HG03342 (cell line): ENCODE measurements around the gene RNASET2.

Experiments
- ATAC-seq: cut with Tn5 transposase; IDR thresholded peaks from one replicate; pipeline ENCODE4 v1.9.1; 2021; ENCODE audit warnings: mild to moderate bottlenecking, moderate library complexity; ENCODE audit not compliant: unreplicated experiment

RNASET2 gene, protein sequence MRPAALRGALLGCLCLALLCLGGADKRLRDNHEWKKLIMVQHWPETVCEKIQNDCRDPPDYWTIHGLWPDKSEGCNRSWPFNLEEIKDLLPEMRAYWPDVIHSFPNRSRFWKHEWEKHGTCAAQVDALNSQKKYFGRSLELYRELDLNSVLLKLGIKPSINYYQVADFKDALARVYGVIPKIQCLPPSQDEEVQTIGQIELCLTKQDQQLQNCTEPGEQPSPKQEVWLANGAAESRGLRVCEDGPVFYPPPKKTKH

DNA sequence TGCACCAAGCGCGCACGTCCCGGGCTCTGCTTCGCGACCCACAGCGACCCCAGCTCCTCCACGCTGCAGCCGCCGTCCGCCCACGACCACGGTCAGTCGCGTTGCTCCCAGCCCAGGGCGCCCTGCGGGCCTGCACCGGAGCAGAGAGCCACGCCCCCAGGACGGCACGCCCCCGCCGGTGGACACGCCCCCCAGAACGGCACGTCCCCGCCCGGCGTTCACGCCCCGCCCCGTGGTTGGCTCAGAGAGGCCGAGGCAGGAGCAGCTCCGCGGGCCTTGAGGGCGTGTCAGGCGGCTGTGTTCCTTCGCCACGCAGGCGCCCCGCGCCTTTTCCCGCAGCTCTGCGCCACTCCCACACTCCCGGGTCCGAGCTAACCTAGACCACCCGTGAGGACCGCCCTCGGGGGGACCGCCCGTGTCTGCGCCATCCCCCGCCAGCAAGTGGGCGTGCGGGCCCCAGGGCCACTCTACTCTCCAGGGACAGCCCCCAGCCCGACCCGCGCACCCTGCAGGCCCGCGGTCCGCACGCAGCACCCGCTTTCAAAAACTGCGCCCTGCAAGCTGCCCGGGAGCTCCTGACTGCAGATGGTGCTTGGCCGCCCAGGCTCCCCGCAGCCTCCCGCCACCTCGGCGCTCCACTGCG, at the start of gene RNASET2:
Gene RNASET2 (minus strand): TSS at position 107 of the 643 bp plus-strand sequence. CDS start 368 bp downstream, outside the sequence.
- ATAC-seq: peak; percentile 71

DNA sequence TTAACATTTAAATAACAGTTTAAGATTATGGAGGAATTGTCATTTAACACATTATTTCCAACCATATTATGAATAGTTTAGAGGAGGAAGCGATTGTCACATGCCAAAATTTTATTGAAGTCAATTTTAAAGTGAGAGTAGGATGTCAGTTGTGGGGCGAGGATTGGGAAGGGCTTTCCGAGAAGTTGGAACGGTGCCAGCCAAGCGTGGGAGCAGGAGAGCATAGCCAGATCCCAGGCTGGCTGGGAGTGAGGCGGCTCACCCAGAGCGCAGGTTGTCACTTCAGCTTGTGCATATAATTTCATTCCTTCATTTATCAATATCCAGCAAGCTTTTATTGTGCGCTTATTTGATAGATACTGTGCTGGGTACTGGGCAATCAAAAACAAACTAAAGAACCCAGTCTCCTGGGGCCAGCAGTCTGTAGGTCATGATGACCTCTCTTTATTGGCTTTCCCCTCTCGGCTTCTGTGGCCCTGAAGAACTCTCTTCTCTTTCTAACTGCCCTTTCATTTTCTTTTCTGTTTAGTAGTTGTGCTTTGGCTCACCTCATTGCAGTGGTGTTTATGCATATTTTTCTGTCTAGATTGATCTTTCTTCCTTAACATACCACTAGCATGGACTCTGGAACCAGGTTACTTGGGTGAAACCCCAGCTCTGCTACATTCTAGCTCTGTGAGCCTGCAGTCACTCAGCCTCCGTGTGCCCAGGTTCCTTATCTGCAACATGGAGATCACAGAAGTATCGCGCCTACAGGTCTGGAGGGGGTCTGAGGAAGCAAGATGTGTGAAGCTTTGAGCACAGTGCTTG, 49.2 kb upstream of the RNASET2 start:
- no peak for ATAC-seq

DNA sequence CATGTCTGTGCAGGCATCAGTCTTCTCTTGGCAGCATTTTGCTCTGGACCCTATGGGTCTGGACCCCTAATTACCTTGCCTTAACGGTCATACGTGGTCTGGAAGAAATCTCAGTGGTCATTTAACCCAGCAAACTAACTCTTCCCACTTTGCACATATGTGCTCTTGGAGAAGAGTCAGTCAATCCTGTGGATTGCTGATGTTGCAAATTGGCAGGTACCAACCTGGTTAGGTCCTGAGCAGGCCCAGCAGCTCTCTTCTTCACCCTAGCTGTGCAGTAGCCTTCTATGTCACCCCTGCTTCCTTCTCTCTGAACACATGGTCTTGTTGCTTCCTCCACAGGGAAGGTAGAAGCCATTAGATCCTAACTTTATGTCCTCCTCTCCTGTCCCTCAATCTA, 44.4 kb upstream of the RNASET2 start:
- no peak for ATAC-seq

DNA sequence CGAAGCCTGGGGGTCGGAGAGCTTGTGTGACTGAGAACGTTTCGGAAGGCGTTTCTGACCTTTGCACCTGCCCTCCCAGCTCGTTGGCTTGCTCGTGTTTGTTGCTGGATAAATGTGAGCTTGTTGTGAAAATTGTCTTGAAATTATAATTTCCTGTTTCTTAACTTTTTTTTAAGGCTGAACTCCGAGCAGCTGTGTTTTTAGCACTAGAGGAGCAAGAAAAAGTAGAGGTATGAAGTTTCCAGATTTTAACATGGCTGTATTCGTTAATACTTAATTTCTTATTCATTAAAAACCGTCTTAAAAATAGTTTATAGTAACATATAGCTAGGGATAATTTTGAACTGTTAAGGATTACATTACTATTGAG, 43.5 kb upstream of the RNASET2 start:
- ATAC-seq: no peak

DNA sequence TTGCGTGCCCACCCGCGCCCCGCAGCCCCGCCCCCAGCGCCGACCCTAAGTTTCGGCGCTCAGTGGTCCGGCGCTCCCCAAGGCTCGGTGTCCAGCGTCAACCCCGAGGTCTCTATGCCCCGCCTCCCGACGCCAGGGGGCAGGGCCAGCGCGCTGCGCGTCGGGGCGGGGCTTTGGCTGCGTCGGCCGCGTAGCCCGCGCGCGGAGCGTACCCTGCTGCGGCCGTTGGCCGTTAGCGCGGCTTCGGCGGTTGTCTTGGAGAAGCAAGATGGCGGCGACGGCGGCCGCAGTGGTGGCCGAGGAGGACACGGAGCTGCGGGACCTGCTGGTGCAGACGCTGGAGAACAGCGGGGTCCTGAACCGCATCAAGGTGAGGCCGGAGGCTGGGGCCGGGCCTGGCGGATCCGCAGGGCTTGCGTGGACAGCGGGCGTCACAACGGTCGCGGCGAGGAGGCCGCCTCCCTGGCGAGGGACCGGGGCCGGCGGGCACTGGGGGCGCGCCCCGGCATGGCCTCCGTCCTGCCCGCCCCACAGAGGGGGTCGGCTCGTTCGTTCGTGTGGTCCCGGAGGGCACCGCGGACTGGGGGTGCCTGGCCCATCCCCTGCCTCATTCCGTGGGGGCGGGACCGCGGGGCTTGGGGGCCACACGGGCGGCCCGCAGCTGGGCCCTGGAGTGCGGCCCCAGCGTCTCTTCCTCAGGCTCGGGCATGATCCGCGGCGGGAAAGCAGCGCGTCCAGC, 43.0 kb upstream of the RNASET2 start, which contains the start of gene CEP43:
Gene CEP43 (plus strand): TSS at position 253 of the 739 bp plus-strand sequence. CDS start 16 bp downstream, at position 269.
- peak; percentile 90 for ATAC-seq

DNA sequence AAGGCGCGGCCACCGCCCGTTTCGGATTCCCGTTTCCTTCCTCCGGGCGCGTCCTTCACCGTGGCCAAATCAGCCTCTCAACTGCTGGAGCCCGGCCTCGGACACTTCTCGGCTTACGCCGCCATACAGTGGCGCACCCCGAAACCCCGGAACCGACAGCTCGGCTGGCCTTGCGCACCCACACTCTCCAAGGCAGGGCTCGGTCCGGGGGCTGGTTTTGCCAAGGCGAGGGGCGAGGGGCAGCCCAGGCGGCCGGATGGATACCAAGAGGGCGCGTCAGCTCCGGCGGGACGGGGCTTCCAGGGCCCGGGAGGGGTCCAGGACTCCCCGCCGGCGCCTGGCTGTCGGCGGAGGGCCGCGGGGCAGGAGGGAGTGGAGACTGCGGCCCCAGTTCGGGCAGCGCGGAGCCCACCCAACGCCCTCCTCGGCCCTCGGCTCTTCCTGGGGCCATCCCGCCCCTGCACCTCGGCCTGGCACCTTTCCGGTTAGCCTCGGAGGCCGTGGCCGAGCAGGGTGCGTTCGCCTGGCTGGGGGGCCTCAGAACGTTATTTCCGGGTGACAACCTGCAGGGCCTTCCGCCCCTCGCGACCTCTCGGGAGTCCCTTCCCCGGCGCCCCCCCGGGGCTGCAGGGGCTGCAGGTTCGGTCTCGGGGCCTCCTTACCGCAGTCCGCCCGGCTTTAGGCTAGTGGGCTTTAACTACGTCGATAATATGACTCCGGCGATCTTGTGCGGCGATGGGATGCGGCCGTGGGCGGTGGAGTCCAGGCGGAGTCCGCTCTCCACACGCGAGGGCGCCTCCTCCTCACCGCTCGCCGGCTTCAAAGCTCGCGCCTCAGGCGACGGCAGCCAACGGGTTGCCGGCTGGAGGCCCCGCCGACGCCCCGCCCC, 42.1 kb upstream of the RNASET2 start:
- peak; percentile 4 for ATAC-seq

DNA sequence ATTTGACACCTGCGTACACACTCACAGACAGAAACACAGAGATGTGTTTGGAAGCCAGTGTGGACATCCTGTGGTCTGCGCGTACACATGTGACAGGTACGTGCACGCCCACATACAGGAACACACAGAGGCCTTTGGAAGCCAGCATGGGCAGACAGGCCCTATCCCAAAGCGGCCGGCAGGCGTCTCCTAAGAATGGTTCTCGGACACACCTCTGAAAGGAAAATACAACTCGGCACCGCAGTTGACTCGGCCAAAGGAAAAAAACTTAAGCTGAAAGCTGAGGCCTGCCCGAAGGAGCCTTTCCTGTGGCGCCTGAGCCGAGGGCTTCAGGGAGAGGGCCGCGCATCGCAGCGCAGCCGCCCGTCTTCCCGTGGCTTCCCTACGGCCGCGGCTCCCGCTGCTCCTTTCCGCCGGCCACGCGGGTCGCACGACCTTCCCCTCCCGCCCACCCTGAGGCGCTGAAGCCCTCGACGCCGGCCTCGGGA, 41.5 kb upstream of the RNASET2 start:
- ATAC-seq: peak; percentile 24

DNA sequence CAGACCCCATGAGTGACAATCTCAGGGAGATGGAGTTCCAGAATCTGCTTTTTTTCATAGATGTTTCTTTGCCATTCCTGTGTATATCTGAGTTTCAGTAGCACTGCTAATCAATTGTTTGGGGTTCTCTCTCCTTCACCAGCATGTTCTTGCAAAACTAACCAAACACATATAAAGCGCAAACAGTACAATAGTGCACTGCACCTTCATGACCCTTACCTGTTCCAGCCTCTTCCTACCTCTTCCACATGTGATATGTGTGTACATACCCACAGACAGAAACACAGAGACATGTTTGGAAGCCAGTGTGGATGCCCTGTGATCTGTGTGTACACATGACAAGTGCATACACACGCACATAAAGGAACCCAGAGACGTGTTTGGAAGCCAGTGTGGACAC, 41.0 kb upstream of the RNASET2 start:
- no peak for ATAC-seq

DNA sequence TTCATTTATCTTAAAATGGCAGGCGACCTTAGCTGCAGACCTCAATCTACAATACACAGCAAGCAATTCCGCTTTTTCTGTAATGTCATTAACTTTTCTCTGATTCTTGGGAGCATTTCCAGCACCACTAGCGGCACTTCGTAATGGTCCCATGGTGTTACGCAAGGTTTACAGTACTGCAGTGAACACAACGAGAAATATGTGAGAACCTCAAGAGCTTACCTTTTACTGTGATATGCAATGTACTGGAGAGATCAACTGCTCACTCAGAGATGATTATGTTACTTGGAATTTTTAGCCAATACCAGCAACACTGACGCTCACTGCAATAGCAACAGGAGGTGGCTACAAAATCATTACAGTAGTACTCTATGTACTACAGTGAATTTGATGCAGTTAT, 40.1 kb upstream of the RNASET2 start:
- no peak for ATAC-seq

DNA sequence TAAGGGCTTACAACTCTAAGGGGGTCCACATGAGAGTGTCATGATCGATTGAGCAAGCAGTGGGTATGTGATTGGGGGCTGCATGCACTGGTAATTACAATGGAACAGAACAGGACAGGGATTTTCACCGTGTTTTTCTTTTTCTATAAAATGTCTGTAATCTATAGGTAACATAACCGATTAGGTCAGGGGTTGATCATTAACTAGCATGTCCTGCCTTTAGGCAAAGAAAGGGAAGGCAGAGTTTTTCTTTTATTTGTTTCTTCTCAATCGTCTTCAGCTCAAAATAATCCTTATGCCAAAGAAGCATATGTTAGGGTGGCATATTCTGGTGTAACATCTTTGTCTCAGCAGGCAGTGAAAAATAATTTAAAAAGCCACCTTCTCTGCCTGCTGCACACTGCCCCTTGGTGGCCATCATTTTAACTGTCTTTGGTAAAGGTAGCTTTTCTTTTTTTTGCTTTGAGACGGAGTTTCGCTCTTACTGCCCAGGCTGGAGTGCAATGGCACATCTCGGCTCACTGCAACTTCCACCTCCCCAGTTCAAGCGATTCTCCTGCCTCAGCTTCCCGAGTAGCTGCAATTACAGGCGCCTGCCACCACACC, 33.2 kb upstream of the RNASET2 start:
- ATAC-seq: peak; percentile 62

DNA sequence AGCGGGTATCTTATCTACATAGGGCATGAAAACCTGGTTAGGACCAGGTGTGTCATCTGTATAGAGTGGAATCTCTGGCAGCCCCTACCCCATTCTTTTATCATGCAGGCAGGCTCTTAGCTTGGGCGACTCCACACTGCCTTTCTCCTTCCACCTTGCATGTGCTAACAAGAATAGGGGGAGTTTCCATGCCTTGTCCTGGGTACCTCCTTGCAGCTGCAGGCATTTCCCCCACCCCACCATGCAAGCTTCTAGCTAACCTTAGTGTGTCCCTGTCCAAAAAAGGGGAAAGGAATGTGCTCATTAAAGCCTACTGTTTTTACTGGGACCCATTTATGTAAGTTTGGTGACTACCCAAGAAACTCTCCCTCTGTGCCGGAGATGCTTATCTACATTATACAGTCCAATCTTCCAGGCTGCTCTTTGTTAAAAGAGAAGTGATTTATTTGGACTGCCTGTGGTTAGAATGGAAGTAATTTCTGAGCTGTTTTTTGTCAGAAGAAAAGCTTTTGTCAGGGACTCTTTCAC, 32.4 kb upstream of the RNASET2 start:
- ATAC-seq: no peak

DNA sequence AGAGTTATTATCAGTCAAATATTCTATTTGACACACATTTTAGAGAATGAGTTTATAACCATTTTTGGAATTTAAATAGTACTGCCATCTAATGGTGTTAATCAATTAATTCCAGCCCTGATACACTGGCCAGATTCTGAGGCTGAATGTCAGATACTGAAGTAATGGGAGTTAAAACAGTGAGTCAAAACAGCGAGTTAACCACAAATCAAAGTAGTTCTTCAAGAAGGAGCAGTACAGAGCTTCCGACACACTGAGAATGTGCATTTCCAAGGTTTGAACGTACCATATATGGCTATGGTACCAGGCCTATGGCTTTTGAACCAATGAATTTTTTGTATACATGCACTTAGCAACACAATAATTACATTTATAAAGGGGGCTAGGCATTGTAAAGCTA, 31.6 kb upstream of the RNASET2 start:
- no peak for ATAC-seq

DNA sequence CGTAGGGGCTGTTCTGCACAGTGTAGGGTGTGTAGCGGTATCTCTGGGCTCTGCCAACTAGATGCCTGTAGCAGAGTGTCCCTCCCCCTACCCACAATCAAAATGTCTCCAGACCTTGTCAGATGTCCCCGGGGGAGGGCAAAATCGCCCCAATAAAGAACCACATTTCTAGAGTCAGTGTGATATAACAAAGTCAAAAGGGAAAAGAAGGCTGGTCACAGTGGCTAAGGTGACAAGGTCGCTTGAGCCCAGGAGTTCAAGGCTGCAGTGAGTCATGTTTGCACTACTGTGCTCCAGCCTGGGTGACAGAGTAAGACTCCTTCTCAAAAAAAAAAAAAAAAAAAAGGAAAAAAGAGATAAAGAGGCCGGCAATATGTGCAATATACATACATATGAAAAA, 31.1 kb upstream of the RNASET2 start:
- ATAC-seq: no peak

DNA sequence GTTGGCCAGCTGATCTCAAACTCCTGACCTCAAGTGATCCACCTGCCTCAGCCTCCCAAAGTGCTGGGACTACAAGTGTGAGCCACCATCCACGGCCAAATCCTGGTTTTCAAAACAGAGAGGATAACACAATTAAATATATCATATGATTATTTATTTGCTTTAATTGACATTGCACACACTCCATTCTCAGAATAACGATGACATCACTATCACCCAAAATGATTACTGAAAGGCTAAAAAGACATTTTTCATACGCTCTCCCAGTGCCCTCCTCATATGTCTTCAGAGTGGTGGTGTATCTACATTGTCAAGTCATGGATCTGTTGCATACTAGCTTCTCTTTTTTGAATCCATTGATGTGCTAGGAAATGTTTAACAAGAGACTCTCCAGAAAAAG, 24.4 kb upstream of the RNASET2 start:
- no peak for ATAC-seq

DNA sequence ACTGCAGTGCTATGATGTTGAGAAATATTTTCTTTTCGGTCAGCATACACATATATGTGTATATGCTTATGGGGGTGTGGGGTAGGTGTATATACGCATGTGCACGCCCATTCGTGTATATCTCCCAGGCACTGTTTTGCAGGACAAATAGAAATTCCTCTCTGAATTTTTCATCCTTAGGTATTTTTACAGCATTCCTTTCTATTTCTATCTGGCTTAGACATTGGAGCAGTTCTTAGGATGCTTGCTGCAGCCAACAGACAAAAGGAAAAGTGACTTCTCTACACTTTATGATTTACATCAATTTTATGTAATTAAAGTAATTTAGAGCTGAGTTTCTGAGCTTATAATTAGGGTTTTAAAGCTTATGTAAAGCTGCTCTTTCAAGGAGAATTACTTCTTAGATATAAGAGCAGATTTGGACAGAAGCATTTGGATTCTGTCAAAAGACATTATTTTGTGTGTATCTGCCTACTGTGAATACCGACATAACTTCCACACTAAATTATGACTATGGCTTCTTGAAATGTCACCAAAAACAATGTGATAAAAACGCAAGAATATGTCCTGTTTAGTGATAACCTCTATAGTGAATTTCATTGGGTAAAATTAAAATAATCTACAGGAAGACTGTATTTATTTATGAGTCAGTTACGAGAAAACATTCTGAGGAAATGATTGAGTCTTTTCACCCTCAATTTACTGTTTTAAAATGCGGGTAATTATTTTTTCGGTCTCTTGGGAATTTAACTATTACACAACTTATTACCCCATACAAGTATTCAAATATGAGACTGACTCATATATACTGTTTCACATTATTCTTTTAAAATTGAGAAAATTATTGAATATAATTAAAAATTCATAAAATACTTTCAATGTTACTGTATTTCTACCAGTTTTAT, 21.5 kb upstream of the RNASET2 start:
- ATAC-seq: no peak

DNA sequence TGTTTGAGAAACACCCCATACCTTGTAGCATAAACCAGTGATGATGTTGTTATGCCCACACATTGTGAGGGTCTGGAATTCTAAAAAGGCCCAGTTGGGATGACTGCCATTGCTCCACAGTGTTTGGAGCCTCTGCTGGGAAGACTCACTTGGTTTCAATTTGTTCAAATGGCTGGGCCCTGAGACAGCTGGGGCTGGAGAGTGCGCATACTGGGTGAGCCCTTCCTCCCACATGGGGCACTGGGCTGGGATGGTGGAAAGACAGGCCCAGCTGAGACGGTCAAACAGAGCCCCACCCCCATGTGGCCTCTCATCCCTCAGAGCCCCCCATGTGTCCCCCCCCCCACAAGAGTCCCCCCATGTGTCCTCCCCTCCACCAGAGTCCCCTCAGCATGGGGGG, 20.3 kb upstream of the RNASET2 start:
- ATAC-seq: no peak

DNA sequence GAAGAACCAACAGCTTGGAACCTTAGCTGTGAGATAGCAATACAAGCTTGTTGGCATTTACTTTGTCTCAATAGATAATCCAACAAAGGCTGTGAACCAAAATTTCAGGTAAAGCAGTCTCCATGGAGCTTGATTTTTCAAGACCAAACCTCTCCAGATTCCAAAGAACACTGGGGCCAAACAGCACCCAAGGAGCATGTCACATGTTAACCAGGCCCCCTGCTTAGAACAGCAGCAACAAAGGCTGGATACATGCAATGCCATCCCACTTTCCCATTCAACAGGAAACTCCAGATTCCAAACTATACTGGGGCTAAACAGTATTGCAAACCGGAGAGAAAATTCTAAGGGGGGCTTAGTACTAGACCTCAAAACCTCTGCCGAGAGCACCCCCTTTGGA, 15.8 kb upstream of the RNASET2 start:
- no peak for ATAC-seq

DNA sequence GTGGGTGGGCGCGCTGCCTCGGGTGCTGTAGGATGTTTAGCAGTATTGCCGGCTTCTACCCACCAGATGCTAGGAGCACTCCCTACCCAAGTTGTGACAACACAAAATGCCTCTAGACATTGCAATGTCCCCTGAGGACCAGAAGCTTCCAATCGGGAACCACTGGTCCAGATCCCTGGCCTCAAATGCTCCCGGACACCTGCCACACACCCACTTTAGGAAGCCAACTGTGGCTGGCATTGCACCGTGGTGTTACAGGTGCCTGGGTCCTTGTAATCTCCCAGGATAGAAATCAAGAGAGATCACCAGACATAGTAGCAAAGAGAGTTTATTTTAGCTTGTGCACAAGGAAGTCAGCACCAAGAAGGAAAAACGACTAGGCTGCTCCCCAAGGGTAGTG, 14.9 kb upstream of the RNASET2 start:
- no peak for ATAC-seq
